HG03159 (cell line): ENCODE results near the gene DCUN1D2.

Source experiments
- ATAC-seq: cut with Tn5 transposase; IDR thresholded peaks from one replicate; pipeline ENCODE4 v1.9.1; 2021; ENCODE audit warnings: mild to moderate bottlenecking, moderate library complexity; ENCODE audit not compliant: unreplicated experiment

Gene DCUN1D2

DNA sequence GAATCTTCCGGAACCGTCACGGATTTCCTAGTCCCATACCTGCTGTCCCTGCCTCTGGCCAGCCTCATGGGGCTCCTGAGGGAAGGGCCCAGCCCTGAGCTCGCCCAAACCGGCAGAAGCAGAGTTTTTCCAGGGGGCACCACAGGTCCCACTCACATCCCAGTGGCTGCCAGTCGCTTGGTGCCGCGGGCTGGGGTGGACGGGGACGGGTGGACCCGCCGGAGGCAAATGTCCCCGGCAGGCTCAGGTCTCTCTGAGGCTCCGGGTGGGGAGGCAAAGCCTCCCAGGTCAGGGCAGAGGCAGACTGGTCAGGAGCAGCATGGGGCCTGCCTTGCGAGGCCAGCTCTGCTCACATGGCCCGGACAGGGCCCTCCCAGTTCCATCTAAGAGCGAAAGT lies 62.0 kb downstream of the DCUN1D2 start:
- no peak for ATAC-seq

DNA sequence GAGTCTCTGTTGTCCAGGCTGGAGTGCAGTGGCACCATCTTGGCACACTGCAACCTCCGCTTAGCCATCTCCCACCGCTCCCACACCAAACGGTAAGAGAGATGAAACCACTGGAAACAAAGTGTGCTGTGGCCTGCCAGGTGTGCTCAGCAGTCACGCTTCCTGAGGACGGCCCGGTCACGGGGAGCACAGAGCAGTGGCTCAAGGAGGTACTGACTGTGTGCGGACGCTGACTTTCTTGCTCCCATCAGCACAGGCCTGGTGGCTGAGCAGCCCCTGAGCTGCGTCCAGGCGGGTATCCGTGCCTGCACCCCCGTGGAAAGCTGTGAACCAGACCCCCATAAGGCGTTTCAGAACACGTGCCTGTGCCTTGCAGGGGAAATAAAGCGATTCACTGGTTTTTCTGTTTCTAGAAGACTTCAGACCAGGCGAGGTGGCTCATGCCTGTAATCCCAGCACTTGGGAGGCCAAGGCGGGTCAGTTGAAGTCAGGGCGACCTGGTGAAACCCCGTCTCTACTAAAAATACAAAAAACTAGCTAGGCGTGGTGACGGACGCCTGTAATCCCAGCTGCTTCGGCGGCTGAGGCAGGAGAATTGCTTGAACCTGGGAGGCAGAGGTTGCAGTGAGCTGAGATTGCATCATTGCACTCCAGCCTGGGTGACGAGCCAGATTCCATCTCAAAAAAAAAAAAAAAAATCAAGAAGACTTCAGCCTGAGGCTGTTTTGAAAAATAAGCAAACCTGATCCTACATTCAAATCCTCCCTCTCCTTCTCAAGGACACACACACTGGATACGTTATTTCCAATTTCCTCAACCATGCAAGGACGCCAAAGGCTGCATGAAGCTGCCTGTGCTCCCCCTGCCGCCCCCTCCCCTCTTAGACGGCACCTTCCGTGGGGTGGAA lies 62.7 kb downstream of the DCUN1D2 start:
- no peak for ATAC-seq

- ATAC-seq = no peak
These were observed 63.9 kb downstream of the DCUN1D2 start for GRCh38 chr13:113426591-113426986.

DNA sequence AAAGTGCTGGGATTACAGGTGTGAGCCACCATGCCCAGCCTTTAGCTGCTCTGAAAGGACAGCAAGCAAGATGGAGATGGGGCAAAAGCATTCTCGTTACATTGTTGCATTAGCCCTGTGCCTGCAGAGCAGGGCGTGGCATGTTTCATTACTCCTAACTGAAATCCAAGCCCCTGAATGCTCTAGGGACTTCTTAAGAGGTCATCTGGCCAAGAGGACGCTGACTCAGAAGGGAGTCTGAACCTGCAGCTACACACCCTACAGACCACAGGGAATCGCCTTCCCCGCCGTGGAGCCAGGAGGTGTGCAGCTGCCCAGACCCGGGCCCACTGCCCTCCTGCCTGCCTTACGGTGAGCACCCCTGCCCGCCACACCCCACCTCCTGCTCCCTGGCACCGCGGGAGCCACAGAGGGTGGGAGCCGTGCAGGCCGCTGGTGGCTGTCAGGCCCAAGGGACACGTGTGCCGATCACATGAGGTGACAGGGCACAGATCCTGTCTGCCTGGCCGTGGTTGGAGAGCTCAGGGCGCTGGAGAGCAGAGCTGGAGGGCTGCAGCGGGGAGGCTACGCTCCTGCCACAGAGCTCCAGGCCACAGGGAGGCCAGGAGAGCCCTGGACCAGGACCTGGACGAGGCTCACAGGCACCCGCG lies 64.4 kb downstream of the DCUN1D2 start:
- no peak for ATAC-seq

GRCh38 chr13:113423520-113424163 lies 66.9 kb downstream of the DCUN1D2 start:
- ATAC-seq = no peak

GRCh38 chr13:113422807-113423519 lies 67.5 kb downstream of the DCUN1D2 start:
- no peak for ATAC-seq

DNA sequence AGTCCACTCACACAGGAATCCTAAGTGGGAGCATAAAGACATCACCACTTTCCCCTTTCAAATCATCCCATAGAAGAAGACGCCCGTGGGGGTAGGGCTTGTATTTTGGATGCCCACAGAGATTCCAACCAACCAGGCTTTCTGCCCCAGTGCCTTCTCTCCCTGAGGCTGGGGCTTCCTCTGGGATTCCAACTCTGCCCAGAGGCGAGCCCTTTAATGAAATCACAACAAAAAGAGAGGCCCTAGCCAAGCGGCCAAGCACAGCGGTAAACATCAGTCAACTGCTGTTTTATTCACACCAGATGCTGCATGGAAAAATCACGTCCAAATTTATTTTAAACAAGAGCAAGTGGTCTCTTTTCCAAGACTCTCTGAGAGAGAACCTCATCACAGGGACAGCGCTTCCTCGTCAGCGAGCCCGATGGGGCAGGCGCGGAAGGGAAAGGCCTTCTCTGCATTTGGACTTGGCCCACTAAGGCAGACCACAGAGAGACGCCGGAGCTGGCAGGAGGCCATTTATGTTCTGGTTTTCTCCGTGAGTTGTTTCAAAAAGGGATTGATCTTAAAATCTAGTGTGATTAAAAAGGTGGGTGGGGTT lies 68.7 kb downstream of the DCUN1D2 start:
- ATAC-seq = no peak

DNA sequence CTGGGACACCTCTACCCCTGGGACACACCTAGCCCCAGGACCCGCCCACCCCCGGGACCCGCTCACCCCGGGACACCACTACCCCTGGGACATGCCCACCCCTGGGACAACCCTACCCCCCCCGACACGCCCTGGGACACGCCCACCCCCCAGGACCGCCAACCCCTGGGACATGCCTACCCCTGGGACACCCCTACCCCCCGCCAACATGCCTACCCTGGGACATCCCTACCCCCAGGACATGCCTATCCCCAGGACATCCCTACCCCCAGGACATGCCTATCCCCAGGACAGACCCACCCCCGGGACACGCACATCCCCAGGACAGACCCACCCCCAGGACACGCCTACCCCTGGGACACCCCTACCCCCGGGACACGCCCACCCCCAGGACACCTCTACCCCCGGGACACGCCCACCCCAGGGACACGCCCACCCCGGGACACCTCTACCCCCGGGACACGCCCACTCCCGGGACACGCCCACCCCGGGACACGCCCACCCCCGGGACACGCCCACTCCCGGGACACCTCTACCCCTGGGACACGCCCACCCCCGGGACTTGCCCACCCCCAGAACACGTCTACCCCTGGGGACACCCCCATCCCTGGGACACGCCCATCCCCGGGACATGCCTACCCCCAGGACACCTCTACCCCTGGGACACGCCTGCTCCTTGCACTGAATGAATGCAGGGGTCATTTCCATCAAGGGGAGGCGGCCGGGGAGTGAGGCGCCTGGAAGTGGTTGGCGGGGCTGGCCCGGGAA lies 69.5 kb downstream of the DCUN1D2 start:
- no peak for ATAC-seq

- no peak for ATAC-seq
These were observed 70.3 kb downstream of the DCUN1D2 start for GRCh38 chr13:113420232-113420631.

- ATAC-seq = no peak
These were observed 70.8 kb downstream of the DCUN1D2 start for GRCh38 chr13:113419531-113420193.

GRCh38 chr13:113418722-113419049 lies 71.8 kb downstream of the DCUN1D2 start:
- ATAC-seq = no peak

GRCh38 chr13:113417836-113418721 lies 72.4 kb downstream of the DCUN1D2 start:
- ATAC-seq = no peak

DNA sequence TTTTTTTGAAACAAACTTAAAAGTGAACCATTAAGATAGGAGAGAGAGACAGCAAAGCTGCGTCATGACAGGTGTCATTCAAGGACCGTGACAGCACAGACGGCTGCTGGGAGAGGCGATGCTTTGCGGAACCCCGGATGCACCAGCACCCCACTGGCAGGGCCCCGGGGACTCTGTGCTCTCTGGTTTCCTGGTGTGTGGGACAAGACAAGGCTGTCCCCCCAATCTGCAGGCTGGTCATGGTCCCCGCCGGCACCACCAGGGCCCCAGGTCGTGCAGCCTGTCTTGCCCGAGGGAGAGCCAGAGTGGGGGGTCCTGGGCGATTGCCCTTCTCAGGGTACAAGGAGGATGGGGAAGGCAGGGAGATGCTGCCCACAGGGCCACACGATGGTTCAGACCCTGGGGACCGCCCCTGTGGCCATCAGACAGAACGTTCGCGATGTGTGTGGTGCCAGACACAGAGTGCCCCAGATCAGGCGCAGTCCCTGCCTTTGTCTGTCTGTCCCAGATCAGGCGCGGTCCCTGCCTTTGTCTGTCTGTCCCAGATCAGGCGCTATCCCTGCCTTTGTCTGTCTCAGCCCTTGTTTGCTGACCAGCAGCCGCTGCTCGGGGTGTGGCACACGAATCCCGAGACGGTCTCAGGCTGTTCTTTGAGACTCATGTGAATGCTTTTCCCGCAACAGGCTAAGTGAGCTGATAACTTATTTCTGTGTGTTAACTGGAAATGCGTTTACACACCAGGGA lies 73.3 kb downstream of the DCUN1D2 start:
- no peak for ATAC-seq

- no peak for ATAC-seq
These were observed 74.7 kb downstream of the DCUN1D2 start for GRCh38 chr13:113415825-113416224.

- no peak for ATAC-seq
These were observed 75.5 kb downstream of the DCUN1D2 start for GRCh38 chr13:113415032-113415431.

DNA sequence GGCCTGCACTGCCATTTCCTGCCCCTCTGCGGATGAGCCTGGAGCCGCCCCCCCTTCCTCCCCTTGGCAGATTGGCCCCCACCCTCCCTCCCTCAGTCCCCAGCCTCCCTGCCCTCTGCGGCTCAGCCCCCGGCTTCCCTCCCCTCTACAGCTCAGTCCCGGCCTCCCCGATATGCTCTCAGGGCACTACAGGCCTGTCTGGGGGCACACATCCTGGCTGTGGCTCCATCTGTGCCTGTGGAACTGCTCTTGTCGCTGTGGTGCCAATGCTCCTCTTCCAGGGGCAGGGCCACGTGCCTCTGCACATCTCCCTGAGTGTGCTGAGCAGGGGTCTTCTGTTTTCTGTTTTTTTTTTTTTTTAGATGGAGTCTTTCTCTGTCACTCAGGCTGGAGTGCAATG lies 76.2 kb downstream of the DCUN1D2 start:
- ATAC-seq = no peak

- no peak for ATAC-seq
These were observed 76.6 kb downstream of the DCUN1D2 start for GRCh38 chr13:113413898-113414282.
